OCI-LY7 (cell line): Measurements from ENCODE around the gene ITGA7. TPM values are rescaled to one million over a fixed set of nuclear protein-coding genes. Genes with fewer than 3 reads are reported as not detected.

Experiments
- BruUV-seq: library from RNA; stranded (reverse); fragments of 400-500 nt; replicated peaks from 2 replicates; lab custom pipeline; 2021; lab: Mats Ljungman, UMichigan
- CTCF ChIA-PET: fragments of 300-600 bp; sonication (Branson Sonifier 250); formaldehyde crosslinking; loops from one replicate; lab custom pipeline; 2022; ENCODE audit warnings: antibody characterized with exemption; ENCODE audit not compliant: unreplicated experiment; lab: Charles Lee
- POLR2A ChIA-PET: fragments of 300-600 bp; sonication (Branson Sonifier 250); formaldehyde crosslinking; loops from one replicate; lab custom pipeline; 2022; ENCODE audit warnings: antibody characterized with exemption; lab: Charles Lee
- DNase-seq: peaks from one replicate; pipeline ENCODE4 v3.0.0-alpha.2; 2015; ENCODE audit warnings: low spot score
- H2AFZ ChIP-seq: fragments of 200-600 bp; sonication (generic), shearing (Covaris generic); 2 replicates; pipeline ENCODE4 v1.6.1; 2014; ENCODE audit warnings: mild to moderate bottlenecking, antibody characterized with exemption, low read length, moderate library complexity
- H3K27ac ChIP-seq: fragments of 200-600 bp; sonication (generic); 2 replicates; pipeline ENCODE4 v1.5.1; 2014; ENCODE audit warnings: mixed run types, low read depth, mild to moderate bottlenecking, moderate library complexity, low read length, inconsistent platforms; ENCODE audit not compliant: poor library complexity, severe bottlenecking
- H3K36me3 ChIP-seq: fragments of 200-600 bp; sonication (generic); 2 replicates; pipeline ENCODE4 v1.6.1; 2014; ENCODE audit warnings: mild to moderate bottlenecking, antibody characterized with exemption, low read length, moderate library complexity, mixed read lengths; ENCODE audit not compliant: insufficient read depth
- H3K4me1 ChIP-seq: fragments of 200-600 bp; sonication (generic); 2 replicates; pipeline ENCODE4 v1.5.1; 2014; ENCODE audit warnings: mild to moderate bottlenecking, low read length; ENCODE audit not compliant: insufficient read depth, poor library complexity, severe bottlenecking
- H3K4me2 ChIP-seq: fragments of 200-600 bp; sonication (generic); 2 replicates; pipeline ENCODE4 v1.6.1; 2014; ENCODE audit warnings: mild to moderate bottlenecking, low read length
- H3K4me3 ChIP-seq: fragments of 200-600 bp; sonication (generic); 2 replicates; pipeline ENCODE4 v1.5.1; 2014; ENCODE audit warnings: mild to moderate bottlenecking, low read depth, low read length; ENCODE audit not compliant: poor library complexity, severe bottlenecking
- H3K79me2 ChIP-seq: fragments of 200-600 bp; sonication (generic); 2 replicates; pipeline ENCODE4 v1.6.1; 2016; ENCODE audit warnings: low read depth, mild to moderate bottlenecking, low read length, moderate library complexity, mixed read lengths; ENCODE audit not compliant: insufficient read depth
- H3K9me2 ChIP-seq: fragments of 200-600 bp; sonication (generic); 2 replicates; pipeline ENCODE4 v1.6.1; 2016; ENCODE audit warnings: mild to moderate bottlenecking, low read length, mixed read lengths; ENCODE audit not compliant: insufficient read depth
- H3K9me3 ChIP-seq: fragments of 200-600 bp; sonication (generic); 2 replicates; pipeline ENCODE4 v1.6.1; 2014; ENCODE audit warnings: mild to moderate bottlenecking, mixed run types, low read length, mixed read lengths
- H4K20me1 ChIP-seq: fragments of 200-600 bp; sonication (generic); 2 replicates; pipeline ENCODE4 v1.6.1; 2014; ENCODE audit warnings: mild to moderate bottlenecking, antibody characterized with exemption, low read length, moderate library complexity, mixed read lengths; ENCODE audit not compliant: insufficient read depth
- CTCF ChIP-seq: fragments of 200-600 bp; sonication (generic); conservative IDR thresholded peaks from 2 replicates; pipeline ENCODE4 v1.5.1; 2014; ENCODE audit warnings: mild to moderate bottlenecking, antibody characterized with exemption, low read length, moderate library complexity, mixed read lengths
- EZH2phosphoT487 ChIP-seq: fragments of 200-600 bp; sonication (generic); IDR thresholded peaks from 2 replicates; pipeline ENCODE4 v1.6.1; 2018; ENCODE audit warnings: low read depth, borderline replicate concordance, mild to moderate bottlenecking, mixed run types, antibody characterized with exemption, low read length, moderate library complexity, mixed read lengths
- intact Hi-C: fragments of 100-400 bp; cut with micrococcal nuclease; formaldehyde crosslinking; loops from one replicate; pipeline ENCODE4 v1.10.0; 2022; ENCODE audit not compliant: unreplicated experiment
- total RNA-seq, 2 experiments: library from RNA; depleted of rRNA in 1 of 2; stranded (reverse); fragments of >200 nt in 1 of 2; shearing (Covaris generic) in 1 of 2; gene quantifications; 2 replicates each; pipeline ENCODE4 v1.2.3, GENCODE V29; 2014 to 2022

ITGA7 gene
- total RNA-seq, 2 experiments from 2014 or later: 1.5 to 4.0 TPM

GRCh38 chr12:55683676-55684075 lies 24.0 kb downstream of the ITGA7 start:
- ChIA-PET POLR2A (interaction anchor here (2.6 kb wide), 1 partner anchor 10 kb away, joined by 17 read pairs; no protein-coding TSS in a partner anchor), CTCF (no interaction called here)
- no peak for DNase-seq
- no TSS peak for BruUV-seq
- Histone ChIP-seq H3K79me2 (no peaks in the 10 kb centered on the region), H2AFZ (no peak overlapping the region), H3K4me3 (no peak overlapping the region), H3K4me1 (peaks cover 7% of the 10 kb centered on the region), H4K20me1 (no peaks in the 10 kb centered on the region), H3K36me3 (no peaks in the 10 kb centered on the region), H3K27ac (no peak overlapping the region), H3K9me2 (no peaks in the 10 kb centered on the region), H3K9me3 (no peaks in the 10 kb centered on the region), H3K4me2 (no peak overlapping the region)
- intact Hi-C loops: no loop called here
- TF ChIP-seq EZH2phosphoT487 (no peak), CTCF (no peak)

DNA sequence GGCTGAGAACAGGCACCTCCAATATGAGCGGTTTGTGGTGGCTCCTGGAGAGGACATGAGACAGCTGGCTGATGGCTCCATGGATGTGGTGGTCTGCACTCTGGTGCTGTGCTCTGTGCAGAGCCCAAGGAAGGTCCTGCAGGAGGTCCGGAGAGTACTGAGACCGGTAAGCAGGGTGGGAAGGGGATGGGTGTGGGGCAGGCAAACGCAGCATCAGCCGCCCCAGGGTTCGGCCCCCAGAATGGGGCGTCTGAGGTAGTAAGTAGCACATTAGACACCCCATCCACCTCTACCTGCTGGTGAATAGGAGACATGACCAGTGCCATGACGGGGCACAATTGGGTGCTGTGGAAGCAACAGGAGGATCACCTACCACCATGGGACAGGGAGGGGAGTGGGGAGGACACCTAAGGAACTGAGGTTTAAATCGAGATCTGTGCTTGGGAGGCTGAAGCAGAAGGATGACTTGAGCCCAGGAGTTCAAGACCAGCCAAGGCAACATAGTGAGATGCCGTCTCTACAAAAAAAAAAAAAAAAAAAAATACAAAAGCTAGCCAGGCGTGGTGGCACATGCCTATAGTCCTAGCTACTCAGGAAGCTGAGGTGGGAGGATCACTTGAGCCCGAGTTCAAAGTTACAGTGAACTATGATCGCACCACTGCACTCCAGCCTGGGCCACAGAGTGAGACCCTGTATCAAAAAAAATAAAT lies 25.5 kb downstream of the ITGA7 start:
- BruUV-seq: no TSS peak
- no peak overlapping the region for H3K27ac ChIP-seq
- H3K9me3 ChIP-seq: no peaks in the 10 kb centered on the region
- no peak for DNase-seq
- no peak for TF ChIP-seq EZH2phosphoT487
- no peak for TF ChIP-seq CTCF
- 0 out of 2 replicates have a peak overlapping the region, but pooled peaks have one; percentile 10 for H2AFZ ChIP-seq
- no peak overlapping the region for H3K4me3 ChIP-seq
- CTCF ChIA-PET: interaction anchor here (0.9 kb wide), 1 partner anchor 10 kb away, joined by 3 read pairs; no protein-coding TSS in a partner anchor
- intact Hi-C loops: no loop called here
- H3K9me2 ChIP-seq: no peaks in the 10 kb centered on the region
- POLR2A ChIA-PET: interaction anchor here (0.6 to 2.6 kb wide), 2 partner anchors 9 to 44 kb away, joined by 3 to 17 read pairs; no protein-coding TSS in a partner anchor
- H3K36me3 ChIP-seq: no peaks in the 10 kb centered on the region
- no peaks in the 10 kb centered on the region for H3K79me2 ChIP-seq
- H3K4me2 ChIP-seq: no peak overlapping the region
- peaks cover 7% of the 10 kb centered on the region for H3K4me1 ChIP-seq
- no peaks in the 10 kb centered on the region for H4K20me1 ChIP-seq
